Measurements from ENCODE around the gene CD96. TPM values are rescaled to one million over a fixed set of nuclear protein-coding genes. Genes with fewer than 3 reads are reported as not detected.

CD96 gene
- total and polyA plus RNA-seq, 2 experiments from 2014 or later, result 0.91 TPM; not detected in 1

GRCh38 chr3:111694471-111694870 lies 152.5 kb downstream of the CD96 start (continued):
- TF ChIP-seq ZNF462 (CRISPR knock-in tag; IDR thresholded peaks at IDR 0.05), result no peak
- no peak for TF ChIP-seq EZH2phosphoT487 (IDR thresholded peaks at IDR 0.05; ENCODE audit: unreplicated experiment)
- no peak for TF ChIP-seq STAT1 (IDR thresholded peaks at IDR 0.05; ENCODE audit: unreplicated experiment)
- TF ChIP-seq EZH2 (IDR thresholded peaks at IDR 0.05; ENCODE audit: low read depth, unreplicated experiment), result no peak
- no peak for TF ChIP-seq ZNF114 (CRISPR knock-in tag; IDR thresholded peaks at IDR 0.05)
- no peak for TF ChIP-seq ETS1 (IDR thresholded peaks at IDR 0.05)
- no peak for TF ChIP-seq POLR2AphosphoS5 (IDR thresholded peaks at IDR 0.05; ENCODE audit: low read depth)
- TF ChIP-seq JUNB (IDR thresholded peaks at IDR 0.05; ENCODE audit: unreplicated experiment), result no peak
- no peak for TF ChIP-seq NANOG (IDR thresholded peaks at IDR 0.05; ENCODE audit: borderline replicate concordance)

- Histone ChIP-seq H3K4me1 (ENCODE audit: insufficient read depth) (0 out of 2 replicates have a peak, but pooled peaks cover 3% of the 10 kb centered on the region), H2AFZ (no peak overlapping the region), H3K79me2 (replicated peaks; ENCODE audit: insufficient read depth) (no peaks in the 10 kb centered on the region), H3K4me2 (no peak overlapping the region), H4K20me1 (replicated peaks; ENCODE audit: insufficient read depth) (no peaks in the 10 kb centered on the region), H3K27me3 (ENCODE audit: insufficient read depth) (no peaks in the 10 kb centered on the region), H3K9me2 (ENCODE audit: insufficient read depth) (no peaks in the 10 kb centered on the region; the same call in 1 of the 2 replicates), H3K27ac (ENCODE audit: low read depth) (no peak overlapping the region), H3F3A (replicated peaks; ENCODE audit: low read depth) (no peaks in the 10 kb centered on the region), H3K36me3 (ENCODE audit: insufficient read depth) (no peaks in the 10 kb centered on the region), H3K4me3 (no peak overlapping the region)
- Mint-ChIP-seq H3K4me3 (no peak overlapping the region), H3K27ac (no peak overlapping the region), H3K36me3 (ENCODE audit: low read depth) (no peaks in the 10 kb centered on the region), H3K9me3 (no peaks in the 10 kb centered on the region), H3K4me1 (peaks cover 12% of the 10 kb centered on the region; the same call in 2 of the 3 replicates), H3K27me3 (ENCODE audit: insufficient read depth, low read depth, poor library complexity) (no peaks in the 10 kb centered on the region)
- DNase-seq (ENCODE audit: low spot score) (no peak), ATAC-seq (no peak)
- TF ChIP-seq ZNF462 (CRISPR knock-in tag; IDR thresholded peaks at IDR 0.05), result no peak
Measured at GRCh38 chr3:111695636-111696117, 153.7 kb downstream of the CD96 start.

Measured in GM23338 (cell line).